Body of pancreas (tissue), 4 donors: Measurements from ENCODE around the gene LCP1.

Experiments
- POLR2A ChIP-seq, 3 donors: fragments of 450-650 bp; IDR thresholded peaks; one replicate each; pipeline ENCODE4 v1.6.1; 2016; ENCODE audit warnings: antibody characterized with exemption in 3 of 3, mild to moderate bottlenecking in 2 of 3
- TF ChIP-seq, protein P1 (sequence below), 7 experiments: fragments of 450-650 bp in 4 of 7; fragments of 200-600 bp in 3 of 7; sonication (generic) in 3 of 7; IDR thresholded peaks; one replicate each; pipeline ENCODE4 v1.5.1; 2016 to 2019; ENCODE audit warnings: antibody characterized with exemption in 7 of 7

DNA sequence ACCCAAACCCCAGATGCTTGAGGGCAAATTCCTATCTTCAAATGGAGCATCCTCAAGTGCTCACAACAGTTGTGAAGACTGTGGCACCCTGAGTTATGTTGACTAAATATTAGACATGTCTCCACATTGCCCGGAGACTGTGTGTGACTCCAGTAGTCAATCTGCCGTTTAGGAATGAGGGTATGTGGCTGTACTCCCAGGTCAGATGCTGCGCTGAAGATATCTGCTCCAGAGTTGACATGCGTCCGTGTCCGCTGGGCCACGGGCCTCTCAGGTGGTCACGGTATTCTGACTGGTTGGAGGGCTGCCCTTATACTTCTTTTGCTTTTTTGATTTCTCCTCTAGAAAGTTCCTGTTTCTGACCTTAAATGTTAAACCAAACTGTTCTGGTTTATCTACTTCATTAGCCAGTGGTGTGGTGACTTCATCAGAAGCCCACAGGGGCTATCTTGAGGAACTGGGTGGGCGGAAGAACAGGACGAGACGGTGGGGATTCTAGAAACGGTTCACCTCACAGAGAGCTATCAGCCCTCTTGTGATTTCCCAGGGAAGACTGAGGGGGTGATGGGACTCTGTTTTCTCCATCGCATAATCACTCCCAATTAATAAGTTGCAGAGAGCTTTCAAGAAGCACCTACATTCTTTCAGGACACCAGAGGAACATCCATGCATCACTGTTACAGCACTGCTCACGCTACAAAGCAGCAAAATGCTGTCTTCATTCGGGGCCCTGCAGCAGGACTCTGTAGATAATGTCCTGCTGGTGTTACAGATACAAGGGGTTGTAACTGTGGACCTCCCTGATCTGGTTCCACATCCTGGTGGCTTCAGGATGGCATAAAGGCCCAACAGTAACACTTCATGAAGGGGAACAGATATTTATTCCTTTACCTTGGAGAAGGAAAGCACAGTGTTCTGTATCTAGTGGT lies 1.3 kb upstream of the LCP1 start:
- TF ChIP-seq, protein P1, sequence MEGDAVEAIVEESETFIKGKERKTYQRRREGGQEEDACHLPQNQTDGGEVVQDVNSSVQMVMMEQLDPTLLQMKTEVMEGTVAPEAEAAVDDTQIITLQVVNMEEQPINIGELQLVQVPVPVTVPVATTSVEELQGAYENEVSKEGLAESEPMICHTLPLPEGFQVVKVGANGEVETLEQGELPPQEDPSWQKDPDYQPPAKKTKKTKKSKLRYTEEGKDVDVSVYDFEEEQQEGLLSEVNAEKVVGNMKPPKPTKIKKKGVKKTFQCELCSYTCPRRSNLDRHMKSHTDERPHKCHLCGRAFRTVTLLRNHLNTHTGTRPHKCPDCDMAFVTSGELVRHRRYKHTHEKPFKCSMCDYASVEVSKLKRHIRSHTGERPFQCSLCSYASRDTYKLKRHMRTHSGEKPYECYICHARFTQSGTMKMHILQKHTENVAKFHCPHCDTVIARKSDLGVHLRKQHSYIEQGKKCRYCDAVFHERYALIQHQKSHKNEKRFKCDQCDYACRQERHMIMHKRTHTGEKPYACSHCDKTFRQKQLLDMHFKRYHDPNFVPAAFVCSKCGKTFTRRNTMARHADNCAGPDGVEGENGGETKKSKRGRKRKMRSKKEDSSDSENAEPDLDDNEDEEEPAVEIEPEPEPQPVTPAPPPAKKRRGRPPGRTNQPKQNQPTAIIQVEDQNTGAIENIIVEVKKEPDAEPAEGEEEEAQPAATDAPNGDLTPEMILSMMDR (IDR thresholded peaks at IDR 0.05) = no peak
- TF ChIP-seq POLR2A (IDR thresholded peaks at IDR 0.05) = no peak
